WI38 (cell line): ENCODE data around the gene MTARC2.
A peak's percentile ranks its signal among the peaks of the same experiment; 100 is the strongest.

Experiments used
- H3K4me3 ChIP-seq: 2 replicates; pipeline ENCODE4 v1.5.1; 2011; ENCODE audit warnings: low read depth, mild to moderate bottlenecking, control low read depth, low read length
- CTCF ChIP-seq: IDR thresholded peaks from 2 replicates; pipeline ENCODE4 v1.5.1; 2012; ENCODE audit warnings: low read depth, mild to moderate bottlenecking, control low read depth, low read length

MTARC2 gene

DNA sequence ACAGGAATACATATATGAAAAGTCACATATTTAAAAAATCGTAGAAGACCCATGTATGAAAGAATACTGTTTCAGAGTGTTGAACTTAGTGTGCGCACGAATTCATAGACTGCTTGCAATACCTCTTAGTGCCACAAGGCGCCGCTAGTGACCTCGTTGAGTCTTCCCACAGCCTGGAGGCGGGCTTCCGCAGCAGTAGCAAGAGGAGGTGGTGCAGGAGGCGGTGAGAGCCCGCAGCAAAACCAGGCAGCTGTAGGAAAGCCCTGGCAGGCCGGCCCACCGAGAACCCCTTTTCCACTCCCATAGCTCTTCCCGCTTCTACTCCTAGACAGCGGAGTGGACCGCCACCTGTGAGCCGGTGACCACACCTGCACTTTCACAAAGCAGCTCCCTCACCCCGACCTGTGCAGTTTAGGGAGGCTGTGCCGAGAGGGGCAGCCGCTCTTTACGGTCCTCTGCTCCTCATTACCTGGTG lies 62.1 kb downstream of the MTARC2 start:
- TF ChIP-seq CTCF, result peak; percentile 97
- H3K4me3 ChIP-seq, result no peak overlapping the region

DNA sequence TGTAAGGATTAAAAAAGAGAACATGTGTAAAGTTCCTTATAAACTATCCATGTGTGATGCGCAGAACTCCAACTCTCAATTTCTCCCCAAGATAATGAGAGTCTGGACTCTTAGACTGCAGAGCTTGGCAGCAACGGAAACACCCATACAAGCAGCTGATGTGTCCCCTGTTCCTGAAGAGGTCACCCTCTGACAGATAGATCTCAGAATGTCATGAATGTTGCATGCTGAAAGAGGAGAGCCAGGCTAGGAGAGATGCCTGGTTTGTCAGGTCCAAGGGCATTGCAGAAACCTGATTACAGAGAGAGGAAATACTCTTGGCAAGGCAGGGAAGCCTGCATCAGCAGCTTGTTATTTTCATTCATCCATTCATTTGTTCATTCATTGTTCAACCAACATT lies 62.8 kb downstream of the MTARC2 start:
- no peak overlapping the region for H3K4me3 ChIP-seq
- no peak for TF ChIP-seq CTCF

DNA sequence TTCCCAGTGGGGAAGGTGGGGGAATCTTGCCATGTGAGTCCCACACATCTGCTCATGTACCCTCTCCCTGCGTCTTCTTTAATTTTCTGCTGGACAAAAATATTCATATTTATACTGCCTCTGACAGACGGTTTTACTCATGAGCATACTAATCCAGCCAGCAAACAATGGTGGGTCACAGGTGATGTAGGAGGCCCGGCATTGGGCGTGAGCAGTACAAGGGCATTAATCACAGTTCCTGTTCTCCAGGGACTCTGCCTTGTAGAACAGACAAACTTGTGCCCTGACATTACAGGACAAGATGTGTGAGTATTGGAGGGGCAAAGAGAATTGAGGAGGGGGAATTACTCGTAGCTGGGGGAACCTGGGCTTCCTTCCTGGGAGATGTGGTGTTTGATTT lies 63.6 kb downstream of the MTARC2 start:
- no peak for TF ChIP-seq CTCF
- H3K4me3 ChIP-seq, result no peak overlapping the region

DNA sequence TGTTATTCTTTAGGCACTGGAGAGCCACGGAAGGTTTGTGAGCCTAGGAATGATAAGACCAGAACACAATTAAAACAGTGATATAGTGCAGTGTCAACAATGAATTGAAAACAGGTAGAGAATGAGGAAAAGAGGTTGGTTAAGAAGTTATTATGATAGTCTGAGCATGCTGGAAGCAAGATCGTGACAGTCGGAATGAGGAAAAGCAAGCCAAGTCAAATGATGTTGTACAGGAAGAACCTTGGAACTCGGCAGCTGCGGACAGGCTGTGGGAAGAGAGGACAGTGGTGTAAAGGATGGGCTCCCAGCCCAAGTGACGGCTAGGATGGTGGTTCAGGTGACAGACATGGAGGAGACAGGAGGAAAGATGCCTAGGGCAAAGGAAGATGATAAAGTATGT lies 64.2 kb downstream of the MTARC2 start:
- no peak for TF ChIP-seq CTCF

GRCh38 chr1:220813013-220813412 lies 64.9 kb downstream of the MTARC2 start:
- TF ChIP-seq CTCF, result no peak
- H3K4me3 ChIP-seq, result no peak overlapping the region

More for the DNA sequence above, 64.2 kb downstream of the MTARC2 start:
- no peak overlapping the region for H3K4me3 ChIP-seq

DNA sequence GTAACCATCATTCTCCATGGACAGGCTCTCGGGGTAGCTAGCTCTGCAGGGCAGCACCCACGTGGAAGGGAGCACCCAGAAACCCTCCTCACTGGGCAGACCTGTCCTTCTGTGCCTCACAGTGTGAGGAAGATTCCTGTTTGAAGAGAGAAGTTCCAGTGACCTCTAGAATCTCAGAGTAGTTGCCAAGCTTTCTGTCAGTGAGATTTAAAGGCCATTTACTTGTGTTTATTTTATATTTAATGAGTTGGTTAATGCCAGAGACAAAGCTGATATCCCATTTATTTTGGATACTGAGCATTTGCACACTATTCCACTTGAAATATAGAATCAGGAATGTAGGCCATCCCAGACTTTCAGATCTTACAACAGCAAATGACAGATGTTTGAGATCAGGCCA lies 67.3 kb downstream of the MTARC2 start:
- TF ChIP-seq CTCF, result no peak

DNA sequence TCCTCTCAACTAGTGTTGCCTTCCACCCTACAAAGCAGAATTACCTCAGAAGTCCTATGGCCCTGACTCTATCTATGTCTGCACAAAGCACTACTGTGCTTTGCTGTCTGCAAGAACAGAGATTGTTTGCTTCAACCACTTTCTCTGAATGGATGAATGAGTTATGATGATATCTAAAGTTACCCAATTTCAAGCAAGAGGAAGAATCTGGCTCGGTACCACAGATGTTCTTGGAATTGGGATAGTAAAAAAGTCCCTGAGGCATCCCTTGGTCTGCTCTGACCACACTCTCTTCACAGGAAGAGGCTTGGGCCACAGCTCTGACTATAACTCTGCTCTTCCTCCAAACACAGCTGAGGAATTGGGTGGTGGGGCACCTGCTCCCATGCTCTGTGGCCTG lies 69.8 kb downstream of the MTARC2 start:
- no peak overlapping the region for H3K4me3 ChIP-seq
- TF ChIP-seq CTCF, result no peak

More for the DNA sequence above, 67.3 kb downstream of the MTARC2 start:
- no peak overlapping the region for H3K4me3 ChIP-seq
